ENCODE results near the gene PRSS23. TPM values are rescaled to one million over a fixed set of nuclear protein-coding genes. Genes with fewer than 3 reads are reported as not detected.
"Not testable (repeated sequence)": the region's sequence is repeated elsewhere in the genome, so short reads cannot be mapped to it uniquely, and the experiment has no call there.

Gene PRSS23
- polyA plus RNA-seq, 4 donors: 106 to 124 (median 113) TPM

- no peak for DNase-seq (ENCODE audit: low read depth in 4 of 4, low spot score in 3 of 4)
Observed at GRCh38 chr11:86811637-86812321, 11.4 kb downstream of the PRSS23 start.

GRCh38 chr11:86812322-86812670 lies 12.0 kb downstream of the PRSS23 start:
- no peak for DNase-seq (ENCODE audit: low read depth in 4 of 4, low spot score in 3 of 4)

GRCh38 chr11:86812981-86813380 lies 12.6 kb downstream of the PRSS23 start:
- no peak for DNase-seq (ENCODE audit: low read depth in 4 of 4, low spot score in 3 of 4)

- no peak for DNase-seq (ENCODE audit: low read depth in 4 of 4, low spot score in 3 of 4)
Observed at GRCh38 chr11:86814775-86815174, 14.4 kb downstream of the PRSS23 start.

- DNase-seq (ENCODE audit: low read depth in 4 of 4, low spot score in 3 of 4): no peak
Observed at GRCh38 chr11:86815726-86816125, 15.4 kb downstream of the PRSS23 start.

- no peak for DNase-seq (ENCODE audit: low read depth in 4 of 4, low spot score in 3 of 4)
Observed at GRCh38 chr11:86816251-86816726, 15.9 kb downstream of the PRSS23 start.

- no peak for DNase-seq (ENCODE audit: low read depth in 4 of 4, low spot score in 3 of 4)
Observed at GRCh38 chr11:86818462-86819192, 18.3 kb downstream of the PRSS23 start.

GRCh38 chr11:86824139-86824538 lies 23.8 kb downstream of the PRSS23 start:
- not testable (repeated sequence) for DNase-seq (ENCODE audit: low read depth in 4 of 4, low spot score in 3 of 4)

GRCh38 chr11:86834376-86834775 lies 34.0 kb downstream of the PRSS23 start:
- DNase-seq (ENCODE audit: low read depth in 4 of 4, low spot score in 3 of 4): not testable (repeated sequence)

- DNase-seq (ENCODE audit: low read depth in 4 of 4, low spot score in 3 of 4): not testable (repeated sequence)
Observed at GRCh38 chr11:86844762-86845508, 44.6 kb downstream of the PRSS23 start.

- DNase-seq (ENCODE audit: low read depth in 4 of 4, low spot score in 3 of 4): no peak
Observed at GRCh38 chr11:86848132-86848531, 47.8 kb downstream of the PRSS23 start.

- no peak for DNase-seq (ENCODE audit: low read depth in 4 of 4, low spot score in 3 of 4)
Observed at GRCh38 chr11:86849679-86850078, 49.3 kb downstream of the PRSS23 start.

Other genes with a start within 250 kb of the PRSS23 start
- gene ME3, start 127.9 kb upstream of the PRSS23 start, polyA plus RNA-seq (ENCODE audit: insufficient read length in 4 of 4): 10 to 100 TPM; 29.1 to 32.4 (median 29.4) TPM
- gene FZD4, start 154.9 kb downstream of the PRSS23 start, polyA plus RNA-seq (ENCODE audit: insufficient read length in 4 of 4): 10 to 100 TPM; 69.2 to 76.2 (median 72.0) TPM
- gene TMEM135, start 237.4 kb downstream of the PRSS23 start, polyA plus RNA-seq (ENCODE audit: insufficient read length in 4 of 4): 10 to 100 TPM; 34.3 to 38.7 (median 37.0) TPM

Measured in right renal pelvis (tissue), 4 donors.